SKM-1 treated with dmso at 0.1 percent for 144 hours (cell line): ENCODE data around the gene OBP2A.

Experiments used
- DNase-seq: peaks from one replicate; lab custom pipeline; 2025; ENCODE audit not compliant: unreplicated experiment; lab: John Stamatoyannopoulos, UW

OBP2A gene

GRCh38 chr9:135575995-135576631 is 30.2 kb downstream of the OBP2A start:
- no peak for DNase-seq

GRCh38 chr9:135577256-135577655 is 31.3 kb downstream of the OBP2A start:
- no peak for DNase-seq

DNA sequence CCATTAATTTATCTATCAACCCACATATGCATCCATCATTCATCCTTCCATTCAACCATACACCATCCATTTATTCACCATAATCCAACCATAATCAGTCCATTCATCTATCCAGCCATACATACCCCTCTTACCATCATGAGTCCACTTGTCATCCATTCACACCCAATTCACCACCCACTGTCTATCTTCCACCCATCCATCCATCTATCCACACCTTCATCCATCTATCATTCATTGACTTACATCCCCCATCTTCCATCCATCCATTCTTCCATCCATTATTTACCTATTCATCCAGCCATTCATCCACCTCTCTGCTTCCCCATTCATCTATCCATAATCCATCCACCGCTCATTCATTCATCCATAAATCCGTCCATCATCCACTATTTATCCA is 33.4 kb downstream of the OBP2A start:
- no peak for DNase-seq

- no peak for DNase-seq
Observed at GRCh38 chr9:135579889-135580660, 34.1 kb downstream of the OBP2A start.

DNA sequence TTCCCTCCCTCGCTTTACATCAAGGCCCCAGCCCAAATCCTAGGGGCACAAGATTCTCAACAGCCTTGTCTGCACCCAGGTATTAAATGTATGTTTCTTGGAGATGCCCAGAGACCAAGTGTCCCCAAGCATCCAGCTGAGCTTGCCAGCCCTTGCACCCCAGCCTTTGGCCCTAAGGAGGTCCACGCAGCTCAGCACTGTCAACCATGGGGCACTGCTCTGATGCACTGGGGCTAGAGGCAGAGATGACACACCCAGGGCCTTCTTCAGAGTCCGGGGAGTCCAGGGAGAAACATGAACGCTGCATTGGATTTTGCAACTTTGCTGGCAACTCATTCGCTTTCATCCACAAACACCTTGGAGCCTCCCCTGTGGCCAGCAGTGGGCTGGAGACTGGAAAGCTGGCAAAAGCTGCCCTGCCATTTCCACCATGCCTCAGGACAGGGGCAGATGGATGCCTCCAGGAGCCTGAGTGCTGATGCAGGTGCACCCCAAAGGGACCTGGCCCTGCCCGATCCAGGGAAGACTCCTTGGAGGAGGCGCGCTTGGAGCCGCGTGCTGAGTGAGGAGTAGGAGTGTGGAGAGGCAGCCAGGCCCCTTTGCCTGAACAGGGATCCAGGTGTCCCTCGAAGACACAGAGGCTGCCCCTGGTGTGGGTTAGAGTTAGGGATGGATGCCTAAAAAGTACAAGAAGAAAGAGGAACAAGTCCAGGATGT is 34.9 kb downstream of the OBP2A start:
- no peak for DNase-seq

DNA sequence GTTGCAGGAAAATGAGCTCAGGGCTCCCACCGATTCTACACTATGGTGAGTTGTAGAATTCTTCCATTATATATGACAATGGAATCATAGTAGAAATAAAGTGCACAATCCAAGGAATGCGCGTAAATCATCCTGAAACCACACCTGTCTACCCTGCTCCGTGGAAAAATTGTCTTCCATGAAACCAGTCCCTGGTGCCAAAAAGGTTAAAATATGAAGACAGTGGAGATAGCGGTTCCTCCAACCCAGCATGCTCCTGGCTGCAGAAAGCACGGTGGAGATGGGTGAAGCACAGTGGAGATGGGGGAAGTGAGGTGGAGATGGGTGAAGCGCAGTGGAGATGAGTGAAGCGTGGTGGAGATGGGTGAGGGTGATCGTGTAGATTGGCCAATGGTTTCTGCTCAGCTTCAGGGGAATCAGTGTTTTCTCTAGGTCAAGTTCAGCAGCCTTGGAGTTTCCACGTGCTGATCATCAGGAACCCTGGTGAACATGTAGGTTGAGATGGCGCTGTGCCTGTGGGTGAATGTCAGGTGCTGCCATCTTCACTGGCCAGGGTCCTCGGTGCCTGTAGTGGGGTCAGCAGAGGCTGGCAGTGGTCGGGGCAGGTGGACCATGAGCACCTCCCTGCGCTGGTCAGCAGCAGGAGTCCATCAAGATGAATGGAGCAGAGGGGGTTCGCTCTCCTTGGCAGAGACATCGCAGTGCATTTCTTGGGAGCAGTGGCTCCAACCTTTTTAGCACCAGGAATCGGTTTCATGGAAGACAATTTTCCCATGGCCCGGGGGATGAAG is 35.9 kb downstream of the OBP2A start:
- DNase-seq = no peak

GRCh38 chr9:135582541-135582940 is 36.6 kb downstream of the OBP2A start:
- DNase-seq = no peak

- DNase-seq = no peak
Observed at GRCh38 chr9:135582966-135583687, 37.2 kb downstream of the OBP2A start.

DNA sequence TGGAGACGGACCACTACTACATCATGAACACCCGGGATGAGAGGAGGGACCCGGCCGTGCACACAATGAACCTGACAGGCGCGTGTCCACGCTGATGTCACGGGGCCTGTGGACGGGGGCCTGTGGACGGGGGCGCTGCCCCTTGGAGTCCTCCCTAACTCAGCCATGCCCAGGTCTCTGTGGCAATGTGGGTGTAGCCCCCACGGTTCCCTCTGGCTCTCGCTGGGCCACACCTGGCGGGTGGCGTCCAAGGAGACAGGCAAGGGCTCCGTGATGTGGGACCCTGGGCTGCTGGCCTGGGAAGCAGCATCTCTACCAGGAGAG is 37.7 kb downstream of the OBP2A start:
- no peak for DNase-seq

DNA sequence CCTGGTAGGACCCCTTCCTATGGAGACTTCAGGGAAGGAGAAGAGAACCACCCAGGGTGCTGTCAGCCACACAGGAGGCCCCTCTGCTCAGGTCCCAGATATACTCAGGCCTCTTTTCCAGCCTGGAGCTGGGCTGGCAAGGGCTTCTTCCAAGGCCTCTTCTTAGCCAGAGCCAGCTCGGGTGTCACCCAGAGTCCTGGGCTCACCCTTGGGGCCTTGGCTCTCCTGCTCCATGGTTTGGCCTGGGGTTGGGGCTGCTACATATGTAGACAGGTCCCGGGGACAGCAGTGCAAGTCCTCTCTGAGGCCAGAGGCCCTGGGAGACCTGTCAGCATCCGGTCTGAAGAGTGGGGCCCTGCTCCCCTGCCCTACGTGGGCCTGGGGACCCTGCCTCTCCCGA is 38.4 kb downstream of the OBP2A start:
- DNase-seq = no peak

GRCh38 chr9:135584934-135585333 is 39.0 kb downstream of the OBP2A start:
- DNase-seq = no peak

DNA sequence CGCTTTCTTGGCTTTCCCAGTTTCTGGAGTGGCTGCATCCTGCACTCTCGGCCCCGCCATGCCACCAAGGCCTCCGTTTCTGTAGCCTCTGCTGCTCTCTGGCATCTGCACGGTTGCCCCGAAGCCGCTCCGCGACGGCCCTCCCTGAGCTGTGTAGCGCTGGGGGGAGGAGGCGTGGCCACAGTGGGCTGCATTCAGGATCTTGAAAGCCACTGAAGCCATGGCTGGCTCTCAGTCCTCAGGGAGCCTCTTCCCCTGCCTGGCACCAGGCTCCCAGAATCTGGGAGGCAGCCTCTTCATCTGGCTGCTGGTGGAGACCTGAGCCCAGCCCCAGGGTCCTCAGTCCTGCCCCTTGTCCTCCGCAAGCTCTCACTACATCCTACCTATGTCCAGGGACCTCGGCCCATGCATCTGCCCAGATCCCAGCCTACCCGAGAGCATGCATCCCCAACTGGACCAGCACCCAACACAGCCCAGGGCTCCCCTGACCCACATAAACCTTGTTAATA is 40.7 kb downstream of the OBP2A start:
- DNase-seq = no peak

DNA sequence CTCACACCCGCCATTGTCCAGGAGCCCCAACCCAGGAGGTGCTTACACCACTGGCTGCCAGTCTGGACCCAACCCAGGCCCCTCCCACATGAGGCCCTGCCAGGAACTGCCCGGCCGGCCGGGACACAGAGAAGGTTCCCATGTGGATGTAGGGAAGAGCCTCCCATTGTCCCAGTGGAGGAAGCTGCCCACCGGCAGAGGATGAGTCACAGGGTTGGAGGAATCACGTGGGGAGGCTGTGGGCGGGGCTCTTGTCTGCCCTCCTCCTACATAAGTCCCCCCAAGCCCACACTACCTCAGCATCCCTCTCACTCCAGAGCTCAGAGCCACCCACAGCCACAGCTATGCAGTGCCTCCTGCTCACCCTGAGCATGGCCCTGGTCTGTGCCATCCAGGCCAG is 41.7 kb downstream of the OBP2A start:
- no peak for DNase-seq

DNA sequence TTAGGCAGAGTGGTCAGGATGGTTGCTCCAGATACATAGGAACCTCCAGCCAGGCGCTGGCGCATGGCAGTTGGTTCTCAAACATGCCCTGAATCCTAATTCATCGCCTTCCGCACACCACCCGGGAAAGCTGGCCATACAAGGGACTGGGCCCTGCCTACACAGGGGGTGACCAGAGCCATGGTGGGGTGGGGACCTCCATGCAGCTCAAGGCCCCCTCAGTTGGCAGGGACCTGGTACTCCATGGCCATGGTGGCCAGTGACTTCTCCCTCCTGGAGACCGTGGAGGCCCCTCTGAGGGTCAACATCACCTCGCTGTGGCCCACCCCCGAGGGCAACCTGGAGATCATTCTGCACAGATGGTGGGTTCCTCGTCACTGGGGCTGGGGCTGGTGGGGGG is 42.4 kb downstream of the OBP2A start:
- DNase-seq = no peak

DNA sequence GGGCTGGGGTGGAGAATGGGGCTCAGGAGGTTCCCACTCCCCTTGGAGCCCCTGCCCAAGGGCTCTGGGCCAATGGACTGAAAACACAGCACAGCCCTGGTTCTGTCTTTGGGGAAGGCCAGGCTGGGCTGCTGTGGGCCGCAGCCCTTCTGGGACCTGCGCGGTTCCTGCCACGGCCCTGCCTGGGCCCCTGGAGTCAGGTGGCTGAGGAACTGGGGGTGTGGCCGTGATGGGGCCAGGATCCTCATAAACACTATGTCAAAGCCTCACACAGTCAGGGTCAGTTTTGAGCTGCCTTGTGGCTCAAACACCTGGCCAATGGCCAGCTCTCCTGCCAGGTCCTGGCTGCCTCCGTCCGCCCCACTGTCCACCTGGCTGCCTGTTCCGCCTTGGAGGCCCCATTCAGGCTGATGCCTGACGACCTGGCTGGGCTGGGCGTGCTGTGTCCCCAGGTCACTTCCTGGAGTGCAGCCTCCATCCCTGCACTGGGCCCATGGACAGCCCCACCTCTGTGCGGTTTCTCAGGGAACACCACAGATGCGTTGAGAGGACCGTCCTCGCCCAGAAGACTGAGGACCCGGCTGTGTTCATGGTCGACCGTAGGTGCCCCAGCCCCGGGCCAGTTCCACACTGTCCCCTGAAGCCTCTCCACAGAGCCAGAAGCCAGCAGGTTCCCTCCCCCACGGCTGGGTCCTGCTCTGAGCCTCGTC is 43.1 kb downstream of the OBP2A start:
- no peak for DNase-seq

DNA sequence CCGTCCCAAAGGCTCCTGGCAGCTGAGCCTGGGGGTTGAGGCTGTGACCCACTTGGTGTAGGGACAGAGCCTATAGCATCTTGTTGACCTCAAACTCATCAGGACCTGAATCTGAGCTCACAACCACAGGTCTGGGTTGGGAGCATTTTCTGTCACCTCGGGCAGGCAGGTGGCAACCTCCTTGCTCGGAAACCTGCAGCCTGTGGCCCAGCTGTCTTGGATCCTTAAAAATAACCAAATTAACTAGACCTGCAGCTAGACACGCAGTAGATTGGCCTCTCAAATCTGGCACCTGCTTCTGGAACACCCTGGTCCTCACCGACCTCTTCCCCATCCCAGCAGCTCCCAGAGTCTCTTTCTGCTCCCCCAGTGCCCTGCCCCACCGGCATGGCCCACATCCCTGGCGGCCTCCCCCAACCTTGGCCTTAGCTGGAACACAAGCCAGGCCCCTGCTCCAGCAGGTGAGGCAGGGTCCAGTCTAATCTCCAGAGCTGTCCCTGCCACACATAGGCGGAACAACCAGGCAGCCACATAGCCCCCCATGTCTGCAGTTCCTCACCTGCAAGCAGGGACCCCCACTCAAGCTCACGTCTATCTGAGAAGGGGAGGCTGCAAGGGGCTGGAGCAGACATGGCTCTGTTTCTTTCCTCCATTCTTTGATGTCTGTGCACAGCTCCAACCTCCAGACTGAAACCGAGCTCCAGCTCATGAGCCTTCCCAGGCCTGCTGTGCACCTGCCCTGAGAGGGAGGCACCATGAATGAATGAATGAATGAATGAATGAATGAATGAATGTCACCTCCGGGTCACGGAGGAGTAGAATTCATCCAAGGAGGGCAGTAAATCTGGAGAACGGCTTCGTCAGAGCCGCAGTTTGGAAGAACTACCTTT is 43.9 kb downstream of the OBP2A start:
- no peak for DNase-seq

- DNase-seq = no peak
Observed at GRCh38 chr9:135590486-135591079, 44.7 kb downstream of the OBP2A start.

- no peak for DNase-seq
Observed at GRCh38 chr9:135591506-135592330, 45.8 kb downstream of the OBP2A start.
